ENCODE data around the gene STX3.
A peak's percentile ranks its signal among the peaks of the same experiment; 100 is the strongest.

STX3 gene

DNA sequence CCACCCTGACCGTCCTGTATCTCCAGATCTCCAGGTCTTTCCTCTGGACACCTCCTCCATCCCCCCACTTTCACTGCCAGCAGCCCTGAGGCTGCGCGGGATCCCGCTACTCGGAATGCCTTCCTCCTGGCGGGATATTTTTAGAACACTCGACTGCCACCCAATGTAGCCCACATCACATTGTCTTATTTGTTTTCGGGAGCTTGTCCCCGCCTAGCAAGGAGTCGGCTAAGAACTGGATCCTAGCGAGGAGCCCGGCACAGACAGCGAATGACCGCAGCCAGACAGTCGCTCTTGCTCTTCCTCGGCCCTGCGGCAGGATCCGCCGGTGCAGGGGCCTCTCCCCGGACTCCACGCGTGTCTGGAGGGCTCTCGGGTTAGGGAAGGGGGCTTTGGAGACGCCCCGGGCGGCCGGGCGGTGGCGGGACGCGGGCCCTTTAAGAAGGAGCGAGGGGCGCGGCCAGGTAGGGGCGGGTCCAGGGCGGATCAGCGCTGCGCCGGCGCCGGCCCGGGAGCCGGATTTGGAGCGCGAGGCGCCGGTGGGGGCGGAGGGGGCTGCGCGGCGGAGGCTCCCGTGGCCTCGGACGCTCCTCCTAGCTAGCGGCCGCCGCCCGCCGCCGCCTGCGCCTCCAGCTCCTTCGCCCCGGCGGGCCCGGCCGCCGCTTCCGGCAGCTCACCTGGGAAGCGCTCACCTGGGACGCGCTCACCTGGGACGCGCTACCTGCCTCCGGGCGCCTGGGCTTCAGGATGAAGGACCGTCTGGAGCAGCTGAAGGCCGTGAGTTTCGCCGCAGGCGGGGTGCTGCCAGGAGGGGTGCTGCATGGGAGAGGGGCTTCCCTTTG, at the start of gene STX3:
TSS of gene STX3 (plus strand) at position 518 of the 842 bp plus-strand sequence. CDS start at position 748, 230 bp downstream.
- peak; percentile 57 for DNase-seq (ENCODE audit: low read depth)

DNA sequence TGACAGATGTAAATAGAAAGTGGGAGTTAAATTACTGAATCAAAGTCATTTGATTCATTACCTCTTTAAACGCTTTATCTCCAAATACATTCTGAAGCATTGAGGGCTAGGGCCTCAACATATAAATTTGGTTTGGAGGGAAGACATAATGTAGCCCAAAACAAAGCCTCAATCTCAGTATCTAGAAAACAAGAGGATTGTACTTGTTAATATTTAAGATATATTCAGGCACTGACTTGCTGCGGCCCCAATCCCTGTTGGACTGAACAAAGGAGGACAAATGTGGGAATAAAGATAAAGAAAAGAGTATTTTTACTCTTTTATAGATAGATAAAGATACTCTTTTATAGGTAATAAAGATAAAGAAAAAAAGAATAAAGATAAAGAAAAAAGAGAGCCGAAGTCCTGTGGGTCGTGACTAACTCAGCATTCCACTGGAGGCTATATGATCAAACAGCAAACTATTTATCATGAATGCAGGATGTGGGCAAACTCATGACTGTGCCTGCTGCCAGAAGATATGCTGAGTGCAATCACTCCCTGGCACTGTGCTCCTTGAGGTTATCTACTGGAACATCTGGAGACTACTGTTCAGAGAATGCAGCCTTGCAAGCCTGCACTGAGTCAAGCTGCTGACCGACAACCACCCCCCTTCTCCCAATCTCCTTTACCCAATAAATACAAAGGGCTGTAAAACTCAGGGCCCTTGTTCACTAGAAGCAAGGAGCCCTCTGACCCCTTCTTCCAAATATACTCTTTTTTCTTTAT, 48.5 kb upstream of the STX3 start:
- no peak for DNase-seq (ENCODE audit: low read depth)

DNA sequence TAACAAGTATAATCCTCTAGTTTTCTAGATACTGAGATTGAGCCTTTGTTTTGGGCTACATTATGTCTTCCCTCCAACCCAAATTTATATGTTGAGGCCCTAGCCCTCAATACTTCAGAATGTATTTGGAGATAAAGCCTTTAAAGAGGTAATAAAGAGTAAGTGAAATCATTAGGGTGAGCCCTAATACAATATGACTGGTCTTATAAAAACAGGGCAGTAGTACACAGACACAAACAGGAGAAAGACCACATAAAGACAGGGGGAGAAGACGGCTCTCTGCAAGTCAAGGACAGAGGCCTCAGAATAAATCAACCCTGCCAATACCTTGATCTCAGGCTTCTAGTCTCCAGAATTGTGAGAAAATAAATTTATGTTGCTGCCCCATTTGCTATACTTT, 47.8 kb upstream of the STX3 start:
- DNase-seq (ENCODE audit: low read depth): no peak

DNA sequence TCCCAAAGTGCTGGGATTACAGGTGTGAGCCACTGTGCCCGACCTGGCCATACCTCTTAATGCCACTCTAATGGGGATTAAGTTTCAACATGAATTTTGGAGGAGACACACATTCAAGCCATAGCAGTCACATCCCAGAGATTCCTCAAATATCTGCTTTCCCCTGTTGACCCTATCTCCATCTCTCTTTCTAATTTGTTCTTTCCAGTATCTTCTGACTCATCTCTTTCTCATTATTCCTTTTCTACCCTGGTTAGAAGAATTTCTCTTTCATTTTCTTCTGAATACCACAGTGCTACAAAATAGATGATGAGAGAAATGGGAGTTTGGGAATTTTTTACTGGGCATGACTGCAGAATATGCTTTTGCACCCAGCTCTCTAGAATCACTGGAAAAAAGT, 46.6 kb upstream of the STX3 start:
- no peak for DNase-seq (ENCODE audit: low read depth)

DNA sequence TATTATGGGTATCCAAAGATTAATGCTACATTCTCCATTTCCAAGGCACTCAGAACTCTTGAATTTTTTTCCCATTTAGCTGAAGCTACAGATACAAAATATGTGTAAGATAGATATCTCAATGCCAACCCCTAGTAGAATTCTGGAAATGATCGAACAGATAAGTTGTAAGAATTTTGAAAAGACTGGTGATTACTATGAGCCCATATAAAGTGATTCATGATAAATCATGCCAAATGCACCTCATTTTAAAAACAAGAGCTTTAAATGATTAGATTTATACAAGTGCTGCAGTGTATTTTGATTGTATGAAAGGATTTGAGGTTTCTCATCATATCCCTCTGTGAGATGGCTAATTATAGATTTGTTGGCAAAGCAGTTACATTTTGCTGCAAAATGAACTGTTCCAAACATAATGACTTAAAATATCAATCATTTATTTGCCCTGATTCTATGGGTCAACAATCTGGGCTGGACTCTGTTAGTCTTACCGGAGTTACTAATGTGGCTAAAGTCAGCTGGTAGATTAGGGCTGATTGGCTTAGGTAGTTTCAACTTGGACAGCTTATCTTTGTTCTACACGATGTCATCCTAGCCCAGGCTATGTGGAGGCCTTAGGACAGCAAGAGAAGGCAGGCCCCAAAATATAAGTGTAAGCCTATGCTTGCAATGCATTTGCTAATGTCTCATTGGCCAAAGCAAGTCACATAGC, 44.9 kb upstream of the STX3 start:
- no peak for DNase-seq (ENCODE audit: low read depth)

DNA sequence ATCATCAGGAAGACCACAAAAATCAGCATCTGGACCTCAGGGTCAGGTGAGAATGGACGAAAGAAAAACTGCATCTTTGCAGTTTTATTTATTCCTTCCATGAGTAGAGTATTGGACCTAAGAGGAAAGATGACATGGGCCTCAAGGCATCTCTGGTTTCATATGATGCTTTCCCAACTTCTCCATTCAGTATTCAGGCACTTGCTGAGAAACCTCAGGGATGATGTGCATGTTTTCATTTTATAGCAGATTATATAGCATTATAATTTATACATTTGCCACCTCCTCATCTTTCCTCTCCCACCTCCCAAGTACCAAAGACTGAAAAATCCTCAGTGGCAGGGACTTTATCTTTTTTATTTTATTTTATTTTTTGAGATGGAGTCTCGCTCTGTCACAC, 41.4 kb upstream of the STX3 start, which contains the start of gene OR10V1:
TSS of gene OR10V1 (minus strand) at position 101 of the 400 bp plus-strand sequence. CDS start at position 101, 0 bp downstream.
- DNase-seq (ENCODE audit: low read depth): no peak

DNA sequence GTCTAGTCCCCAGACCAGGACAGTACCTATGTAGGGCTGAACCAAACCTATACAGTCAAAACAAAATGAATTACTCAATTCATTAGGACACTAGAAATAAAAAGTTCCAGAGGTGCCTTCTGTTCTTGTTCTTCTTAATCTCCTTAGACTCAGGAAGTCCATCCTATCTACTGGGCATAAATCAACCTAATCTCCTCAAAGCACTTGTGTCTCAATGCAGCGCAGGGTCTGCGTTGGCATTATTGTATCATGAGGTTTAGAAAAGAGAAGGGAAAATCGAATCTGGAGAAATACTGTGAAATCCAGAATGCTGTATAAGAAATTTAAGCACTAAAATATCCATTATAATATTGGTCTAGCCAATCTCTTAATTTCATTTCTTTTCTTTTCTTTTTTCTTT, 39.1 kb upstream of the STX3 start:
- no peak for DNase-seq (ENCODE audit: low read depth)

DNA sequence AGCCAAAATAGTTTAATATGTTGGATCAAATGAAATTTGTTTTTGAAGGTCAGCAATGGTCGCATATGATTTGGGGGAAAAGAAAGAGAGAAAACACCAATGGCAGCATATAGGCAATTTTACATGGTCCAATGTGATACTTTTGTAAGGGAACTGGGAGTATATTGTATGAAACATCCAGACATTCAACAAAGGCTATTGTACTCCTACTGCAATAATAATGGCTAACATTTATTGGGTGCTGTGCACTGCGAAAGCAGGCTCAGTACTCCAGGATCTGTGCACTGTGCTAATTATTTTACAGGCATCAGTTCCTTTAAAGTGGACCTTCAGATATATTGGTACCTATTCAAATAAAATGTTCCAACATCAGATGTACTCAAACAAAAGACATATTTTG, 35.6 kb upstream of the STX3 start:
- DNase-seq (ENCODE audit: low read depth): no peak

DNA sequence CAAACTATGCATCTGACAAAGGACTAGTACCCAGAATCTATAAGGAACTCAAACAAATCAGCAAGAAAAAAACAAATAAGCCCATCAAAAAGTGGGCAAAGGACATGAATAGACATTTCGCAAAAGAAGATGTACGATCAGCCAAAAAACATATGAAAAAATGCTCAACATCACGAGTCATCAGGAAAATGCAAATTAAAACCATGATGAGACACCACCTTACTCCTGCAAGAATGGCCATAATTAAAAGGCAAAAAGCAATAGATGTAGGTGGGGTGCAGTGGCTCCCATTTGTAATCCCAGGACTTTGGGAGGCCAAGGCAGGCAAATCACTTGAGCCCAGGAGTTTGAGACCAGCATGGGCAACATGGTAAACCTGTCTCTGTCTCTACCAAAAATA, 31.1 kb upstream of the STX3 start:
- no peak for DNase-seq (ENCODE audit: low read depth)

DNA sequence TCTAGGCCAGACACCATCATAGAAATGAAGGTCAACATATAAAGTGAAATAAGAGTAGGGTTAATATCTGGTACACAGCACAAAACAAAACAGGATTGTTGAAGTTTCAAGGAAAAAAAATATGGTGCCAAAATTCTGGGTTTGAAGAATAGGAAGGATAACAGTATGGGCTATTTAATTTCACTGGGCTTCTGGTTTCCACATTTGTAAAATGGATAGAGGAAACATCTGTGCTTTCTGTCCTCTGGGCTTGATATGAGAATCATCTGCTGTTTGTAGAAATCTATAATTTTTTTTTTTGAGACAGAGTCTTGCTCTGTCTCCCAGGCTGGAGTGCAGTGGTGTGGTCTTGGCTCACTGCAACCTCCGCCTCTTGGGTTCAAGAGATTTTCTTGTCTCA, 27.8 kb upstream of the STX3 start:
- no peak for DNase-seq (ENCODE audit: low read depth)

DNA sequence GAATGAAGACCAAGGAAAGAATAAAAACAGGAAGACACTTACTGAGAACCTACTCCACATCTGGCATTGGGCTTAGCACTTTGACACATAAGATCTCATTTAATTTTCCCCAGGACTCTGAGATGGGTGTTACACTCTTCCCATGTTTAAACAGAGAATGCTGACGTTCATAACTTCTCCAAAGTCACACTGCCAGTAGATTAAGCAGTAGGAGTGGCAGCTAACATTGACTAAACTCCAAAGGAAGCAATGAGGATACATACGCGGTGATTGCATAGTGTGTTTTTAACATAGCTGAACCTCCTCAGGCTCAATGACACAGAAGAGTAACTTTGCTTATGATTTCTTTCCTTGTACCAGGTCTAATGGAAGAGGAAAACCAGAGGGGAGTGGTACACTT, 27.0 kb upstream of the STX3 start:
- no peak for DNase-seq (ENCODE audit: low read depth)

DNA sequence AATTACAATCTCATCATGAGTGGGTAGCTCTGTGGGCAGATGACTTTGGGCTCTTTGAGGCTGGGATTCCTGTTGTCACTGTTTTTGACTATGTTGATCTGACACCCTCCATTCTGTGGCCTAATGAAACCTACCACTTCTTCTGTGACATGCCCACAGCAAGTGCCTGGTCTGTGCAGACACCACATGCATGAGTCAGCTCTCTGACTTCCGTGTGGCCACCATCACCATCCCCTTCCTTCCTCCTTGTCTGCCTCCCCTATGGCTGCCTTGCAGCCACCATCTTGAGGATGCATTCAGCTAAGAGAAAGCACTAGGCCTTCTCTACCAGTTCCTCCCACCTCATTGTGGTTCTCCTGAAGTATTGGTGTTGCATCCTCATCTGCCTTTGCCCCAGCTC, 26.3 kb upstream of the STX3 start:
- no peak for DNase-seq (ENCODE audit: low read depth)

DNA sequence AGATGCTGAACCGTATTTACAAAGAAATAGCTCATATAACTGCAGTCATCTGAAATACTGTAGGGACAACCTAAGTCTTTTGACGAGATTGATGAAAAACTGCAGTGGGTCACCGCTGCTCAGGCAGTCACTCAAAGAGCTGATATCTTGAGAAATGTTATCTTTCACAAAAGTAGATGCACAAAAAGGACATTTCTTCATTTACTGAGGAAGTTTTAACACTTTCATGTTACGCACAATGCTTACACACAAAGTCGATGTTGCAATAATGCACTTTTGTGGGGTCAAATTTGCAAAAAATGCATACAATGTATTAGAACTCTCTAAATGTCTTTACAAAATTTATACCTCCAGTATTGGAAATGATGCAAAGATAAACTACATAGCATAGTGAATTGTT, 25.3 kb upstream of the STX3 start:
- DNase-seq (ENCODE audit: low read depth): no peak

DNA sequence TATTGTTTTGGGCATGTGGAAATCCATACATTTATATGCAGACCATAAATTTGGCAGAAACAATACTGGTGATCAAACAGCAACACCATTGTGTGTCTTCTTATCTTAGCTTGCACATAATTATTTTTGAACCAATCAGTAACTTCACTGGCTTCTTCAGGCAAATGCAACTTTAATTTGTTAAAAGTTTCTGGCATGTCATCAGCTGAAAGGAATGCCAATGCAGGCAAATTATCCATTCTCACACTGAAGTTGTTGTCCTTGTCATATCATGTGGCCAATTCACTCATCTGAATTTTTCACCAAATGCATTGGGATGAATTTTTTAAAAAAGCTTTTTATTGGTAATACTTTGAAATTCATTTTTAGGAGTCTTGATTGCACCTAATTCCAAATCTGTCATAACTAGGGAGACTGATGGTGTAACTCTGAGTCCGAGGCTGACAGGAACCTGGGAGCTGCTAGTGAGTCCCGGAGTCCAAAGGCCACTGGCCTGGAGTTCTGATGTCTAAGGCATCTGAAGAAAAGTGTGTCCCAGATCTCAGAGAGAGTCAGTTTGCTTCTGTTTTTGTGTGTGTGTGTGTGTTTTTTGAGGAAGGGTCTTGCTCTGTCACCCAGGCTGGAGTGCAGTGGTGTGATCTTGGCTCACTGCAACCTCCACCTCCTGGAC, 24.1 kb upstream of the STX3 start:
- DNase-seq (ENCODE audit: low read depth): no peak

DNA sequence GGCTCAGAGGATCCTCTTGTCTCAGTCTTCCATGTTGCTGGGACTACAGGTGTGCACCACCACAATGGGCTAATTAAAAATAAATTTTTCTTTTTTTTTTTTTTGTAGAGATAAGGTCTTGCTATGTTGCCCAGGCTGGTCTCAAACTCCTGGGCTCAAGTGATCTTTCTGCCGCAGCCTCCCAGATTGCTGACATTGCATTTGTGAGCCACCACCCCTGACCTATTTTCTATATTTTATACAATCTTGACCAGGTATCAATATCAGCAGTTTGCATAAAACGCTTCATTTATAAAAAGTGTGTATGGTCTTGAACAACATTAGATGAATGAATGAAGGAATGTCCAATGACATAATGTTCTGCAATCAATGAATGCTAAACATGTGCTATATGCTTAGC, 9.1 kb upstream of the STX3 start:
- no peak for DNase-seq (ENCODE audit: low read depth)

DNA sequence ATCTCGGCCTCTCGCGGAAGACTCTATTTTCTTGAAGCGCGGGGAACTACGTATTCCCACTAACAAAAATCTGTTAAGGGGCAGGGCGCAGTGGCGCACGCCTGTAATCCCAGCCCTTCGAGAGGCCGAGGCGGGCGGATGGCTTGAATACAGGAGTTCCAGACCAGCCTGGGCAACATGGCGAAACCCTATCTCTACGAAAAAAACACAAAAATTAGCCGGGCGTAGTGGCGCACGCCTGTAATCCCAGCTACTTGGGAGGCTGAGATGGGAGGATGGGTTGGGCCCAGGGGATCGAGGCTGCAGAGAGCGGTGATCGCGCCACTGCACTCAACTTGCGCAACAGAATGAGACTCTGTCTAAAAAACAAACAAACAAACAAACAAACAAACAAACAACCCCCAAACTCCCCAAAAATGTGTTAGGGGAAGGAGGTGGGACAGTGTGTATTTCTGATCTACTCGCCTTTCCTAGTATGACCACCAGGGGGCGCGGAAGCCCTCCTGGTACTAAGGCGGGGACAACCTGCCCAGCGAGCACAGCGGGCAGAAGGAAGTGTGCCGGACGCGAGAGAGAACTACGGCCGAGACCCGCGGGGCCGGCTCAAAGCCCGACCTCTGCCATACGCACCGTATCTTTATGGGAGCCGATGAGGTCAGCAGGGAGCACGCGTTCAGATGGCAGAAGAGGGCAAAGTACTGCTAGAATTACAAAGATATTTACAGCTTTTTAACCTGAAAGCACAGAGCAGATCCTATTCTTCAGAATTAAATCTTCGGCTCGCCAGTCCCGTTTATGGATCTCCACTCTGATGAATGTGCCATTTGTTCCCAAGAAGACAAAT, 1.3 kb upstream of the STX3 start:
- peak; percentile 83 for DNase-seq (ENCODE audit: low read depth)

DNA sequence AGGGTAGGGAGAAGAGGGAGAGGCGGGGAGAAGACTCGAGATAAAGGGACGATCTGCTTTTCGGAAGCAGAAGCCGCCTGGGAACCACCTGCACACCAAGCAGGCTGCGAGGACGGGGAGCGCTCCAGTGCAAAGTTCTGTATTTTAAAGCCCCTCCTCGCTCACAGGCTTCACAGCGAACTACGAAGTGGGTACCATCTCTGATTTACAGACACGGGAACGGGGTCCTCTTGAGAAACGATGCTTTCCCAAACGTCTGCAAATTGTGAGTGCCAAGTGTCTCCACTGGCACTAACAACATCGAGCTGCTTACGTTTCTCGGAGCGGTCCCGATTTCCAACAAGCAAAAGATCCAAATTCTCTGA, 700 bp upstream of the STX3 start:
- DNase-seq (ENCODE audit: low read depth): peak; percentile 5

DNA sequence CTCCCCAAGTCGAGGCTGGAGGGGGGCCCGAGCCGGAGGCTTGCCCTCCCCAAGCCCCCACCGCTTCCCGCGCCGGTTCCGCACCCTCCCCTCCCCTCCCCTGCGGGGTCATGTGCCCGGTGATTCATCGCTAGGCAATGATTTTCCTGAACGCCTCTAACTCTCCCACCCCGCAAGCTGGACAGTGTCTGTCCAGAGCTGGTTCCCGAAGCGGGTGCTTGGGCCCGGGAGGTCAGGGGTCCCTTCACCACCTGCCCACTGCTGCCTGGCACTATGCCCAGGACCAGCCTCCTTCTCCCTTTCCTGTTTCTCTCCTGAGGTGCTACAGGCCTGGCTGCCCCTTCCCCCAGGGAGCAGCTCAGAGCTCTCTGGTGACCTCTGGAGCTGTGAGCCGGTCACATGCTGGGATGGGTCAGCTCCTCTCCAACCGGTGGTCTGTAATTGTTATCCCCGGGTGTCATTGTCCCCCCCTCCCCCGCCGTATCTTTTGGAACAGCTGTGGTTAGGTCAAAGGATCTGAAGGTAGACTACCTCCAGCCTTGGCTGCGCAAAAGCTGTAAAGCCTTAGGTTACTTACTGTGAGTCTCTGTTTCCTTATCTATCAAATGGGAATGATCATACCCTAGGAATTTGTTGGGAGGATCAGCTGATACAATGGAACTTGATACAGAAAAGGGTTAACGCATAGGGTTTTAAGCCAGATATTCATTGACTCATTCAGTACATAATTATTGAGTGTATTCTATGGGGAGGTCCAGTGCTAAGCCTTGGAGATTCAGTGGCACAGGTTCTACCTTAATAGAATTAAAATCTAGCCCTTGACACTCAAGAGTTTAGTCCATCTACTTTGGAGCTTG, 753 bp downstream of the STX3 start:
- peak; percentile 43 for DNase-seq (ENCODE audit: low read depth)

DNA sequence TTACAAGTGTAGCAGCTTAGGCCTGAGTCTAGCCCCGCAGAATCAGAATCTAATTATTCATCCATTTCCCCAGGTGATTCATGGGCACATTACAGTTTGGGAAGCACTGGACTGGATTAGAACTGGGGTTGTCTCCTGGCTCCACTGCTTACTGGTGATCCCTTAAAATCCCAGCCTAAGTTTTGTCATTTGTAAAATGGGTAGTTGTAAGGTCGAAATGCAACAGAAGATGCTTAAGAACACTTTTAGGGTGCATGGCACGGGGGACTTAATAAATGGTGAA, 1.3 kb downstream of the STX3 start:
- DNase-seq (ENCODE audit: low read depth): no peak

DNA sequence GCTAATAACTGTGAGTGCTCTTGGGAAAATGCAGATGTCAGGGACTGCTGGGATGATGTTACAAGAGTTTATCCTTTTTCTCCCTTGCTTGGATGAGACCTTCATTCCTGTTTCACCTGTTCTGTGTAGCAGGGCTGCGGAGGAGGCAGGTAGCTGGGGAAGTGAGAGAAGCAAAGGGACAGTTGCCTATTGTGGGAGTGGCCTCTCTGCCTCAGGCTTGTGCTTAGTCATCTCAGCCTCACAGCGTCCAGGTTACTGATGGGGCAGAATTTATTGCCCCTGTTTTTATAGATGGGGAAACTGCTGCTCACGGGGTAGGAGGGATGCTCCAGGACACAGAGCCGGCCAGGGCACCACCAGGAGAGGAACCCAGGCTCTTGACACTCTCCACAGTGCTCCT, 1.7 kb downstream of the STX3 start:
- DNase-seq (ENCODE audit: low read depth): no peak

All from activated T-cell treated with anti-CD3 and anti-CD28 coated beads for 1 hour (primary cell).